ENCODE measurements around the gene KRTAP15-1. TPM values are rescaled to one million over a fixed set of nuclear protein-coding genes. Genes with fewer than 3 reads are reported as not detected.

The KRTAP15-1 gene, protein sequence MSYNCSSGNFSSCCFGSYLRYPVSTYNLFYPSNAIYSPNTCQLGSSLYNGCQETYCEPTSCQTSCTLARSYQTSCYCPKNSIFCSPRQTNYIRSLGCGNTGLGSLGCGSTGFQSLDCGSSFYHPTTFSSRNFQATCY
- not detected for total RNA-seq

DNA sequence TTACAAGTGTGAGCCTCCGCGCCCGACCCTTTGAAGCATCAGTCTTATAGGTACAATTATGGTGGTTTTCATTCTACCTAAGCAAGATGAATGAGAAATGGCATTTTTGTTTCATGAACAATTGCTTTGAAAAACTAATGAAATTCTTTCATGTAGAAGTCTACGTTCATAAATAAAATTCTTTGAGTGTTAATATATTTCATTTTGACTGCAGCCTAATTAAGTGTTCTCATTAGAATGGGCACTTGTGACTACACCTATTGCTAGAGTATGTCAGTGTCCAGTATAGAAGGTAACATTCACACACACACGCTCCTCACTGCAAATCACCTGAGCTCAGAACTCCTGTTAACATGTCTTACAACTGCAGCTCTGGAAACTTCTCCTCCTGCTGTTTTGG lies at the start of gene KRTAP15-1:
TSS of gene KRTAP15-1 (plus strand) at position 301 of the 400 bp plus-strand sequence. CDS start at position 354, 53 bp downstream.
- DNase-seq (ENCODE audit: low read depth in 2 of 3, low spot score in 2 of 3) = no peak

DNA sequence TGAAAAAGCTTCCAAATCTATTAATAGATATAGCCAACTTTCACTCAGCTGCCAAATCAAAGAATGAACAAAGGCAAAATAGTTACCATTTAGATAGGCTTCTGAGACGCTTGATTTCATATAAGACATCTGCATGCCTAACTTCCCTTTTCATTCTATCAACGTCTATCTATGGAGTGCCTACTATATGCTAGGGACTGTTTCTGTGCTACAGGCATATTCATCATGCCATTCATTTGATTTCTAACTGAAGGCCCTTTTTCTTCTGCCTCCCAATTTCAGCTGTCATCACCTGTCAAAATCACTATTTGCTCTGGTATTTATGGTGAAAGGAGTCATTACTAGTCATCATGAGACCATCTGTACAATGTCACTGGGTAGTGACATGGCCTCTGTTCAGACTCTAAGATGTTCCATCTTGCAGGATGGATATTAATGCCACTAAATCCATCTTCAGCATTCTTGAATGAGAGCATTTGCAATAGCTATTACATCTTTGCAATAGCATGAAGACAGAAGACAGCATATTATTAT lies 48.5 kb upstream of the KRTAP15-1 start:
- no peak for DNase-seq (ENCODE audit: low read depth in 2 of 3, low spot score in 2 of 3)

DNA sequence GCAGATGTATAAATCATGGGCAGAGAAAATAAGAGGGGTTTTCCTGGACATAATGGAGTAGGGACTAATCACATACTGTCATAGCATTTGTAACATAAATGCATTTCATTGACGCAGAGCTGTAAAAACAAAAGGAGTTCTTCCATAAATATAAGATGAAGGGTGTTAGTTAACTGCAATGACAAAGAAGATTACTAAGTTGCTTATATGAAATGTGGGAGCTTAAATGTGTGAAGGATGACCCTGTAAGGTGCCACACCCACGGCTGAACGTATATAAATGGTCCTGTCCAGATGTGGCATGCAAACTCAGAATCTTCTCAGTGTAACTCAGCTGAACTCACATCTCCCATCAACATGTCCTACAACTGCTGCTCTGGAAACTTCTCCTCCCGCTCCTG lies 44.3 kb upstream of the KRTAP15-1 start, which contains the start of gene KRTAP13-1:
TSS of gene KRTAP13-1 (plus strand) at position 301 of the 400 bp plus-strand sequence. CDS start at position 357, 56 bp downstream.
- no peak for DNase-seq (ENCODE audit: low read depth in 2 of 3, low spot score in 2 of 3)

DNA sequence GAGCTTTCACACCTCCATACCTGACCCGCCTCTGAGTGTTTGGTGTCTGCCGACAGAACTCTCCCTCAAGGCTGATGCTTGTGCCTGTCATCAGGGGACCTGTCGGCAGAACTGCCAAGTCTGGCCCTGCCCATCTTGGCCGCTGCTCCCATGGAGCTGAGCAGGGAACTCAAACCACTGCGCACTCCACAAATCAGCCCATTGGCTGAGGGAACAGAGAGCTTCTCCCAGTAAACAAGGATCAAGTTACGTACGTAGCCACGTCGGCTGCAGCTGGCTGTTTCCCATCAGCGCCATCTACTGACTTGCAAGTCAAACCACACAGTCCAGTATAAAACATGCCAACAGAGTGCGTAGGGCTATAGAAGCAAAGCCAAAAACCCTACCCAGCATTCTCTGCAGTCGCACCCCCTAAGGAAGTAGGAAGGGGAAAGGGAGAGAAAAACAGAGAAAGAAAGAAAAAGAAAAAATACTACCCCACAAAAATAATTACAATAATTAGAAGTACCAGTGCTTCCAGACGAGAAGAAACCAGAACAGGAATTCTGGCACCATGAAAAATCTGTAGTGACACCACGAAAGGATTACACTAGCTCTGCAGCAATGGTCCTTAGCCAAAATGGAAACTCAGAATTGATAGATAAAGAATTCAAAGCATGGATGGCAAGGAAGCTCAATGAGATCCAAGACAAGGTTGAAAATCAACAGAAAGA lies 31.1 kb upstream of the KRTAP15-1 start:
- DNase-seq (ENCODE audit: low read depth in 2 of 3, low spot score in 2 of 3) = peak in 2 of 3 donors; percentile 21 to 22

DNA sequence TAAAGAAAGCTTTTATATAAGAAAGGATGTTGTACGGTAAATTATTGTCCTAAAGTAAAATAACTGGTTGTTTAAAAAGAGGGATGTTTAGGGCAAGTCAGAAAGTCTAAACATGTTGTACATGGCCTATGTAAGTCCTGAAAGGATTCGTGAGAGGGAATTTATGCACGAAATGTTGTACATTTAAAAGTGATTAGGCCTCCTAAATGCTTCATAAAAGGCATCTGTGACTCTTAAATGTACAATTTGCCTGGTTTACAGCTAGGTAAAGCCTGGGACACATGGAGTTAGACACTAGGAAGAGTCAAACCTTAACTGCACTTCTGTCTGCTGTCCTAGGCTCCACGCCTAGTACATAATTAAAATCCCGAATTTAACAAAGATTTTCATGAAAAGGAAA lies 24.1 kb upstream of the KRTAP15-1 start:
- no peak for DNase-seq (ENCODE audit: low read depth in 2 of 3, low spot score in 2 of 3)

DNA sequence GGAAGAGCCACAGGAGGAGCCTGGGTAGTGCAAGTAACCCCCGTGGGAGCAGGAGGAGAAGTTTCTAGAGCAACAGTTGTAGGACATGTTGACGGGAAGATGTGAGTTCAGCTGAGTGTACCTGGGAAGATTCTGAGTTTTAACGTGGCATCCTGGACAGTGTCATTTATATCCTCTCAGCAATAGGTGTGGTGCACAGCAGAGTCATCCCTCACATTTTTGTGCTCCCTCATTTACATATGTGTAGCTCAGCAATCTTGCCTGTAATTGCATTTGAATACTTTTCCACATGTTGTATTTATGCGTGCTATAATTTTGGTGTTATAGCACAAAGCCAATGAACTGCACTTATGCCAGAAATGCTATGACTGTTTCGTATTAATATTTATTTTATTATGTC lies 14.2 kb upstream of the KRTAP15-1 start, which contains the start of gene KRTAP13-3:
TSS of gene KRTAP13-3 (minus strand) at position 101 of the 400 bp plus-strand sequence. CDS start at position 87, 14 bp downstream.
- no peak for DNase-seq (ENCODE audit: low read depth in 2 of 3, low spot score in 2 of 3)

DNA sequence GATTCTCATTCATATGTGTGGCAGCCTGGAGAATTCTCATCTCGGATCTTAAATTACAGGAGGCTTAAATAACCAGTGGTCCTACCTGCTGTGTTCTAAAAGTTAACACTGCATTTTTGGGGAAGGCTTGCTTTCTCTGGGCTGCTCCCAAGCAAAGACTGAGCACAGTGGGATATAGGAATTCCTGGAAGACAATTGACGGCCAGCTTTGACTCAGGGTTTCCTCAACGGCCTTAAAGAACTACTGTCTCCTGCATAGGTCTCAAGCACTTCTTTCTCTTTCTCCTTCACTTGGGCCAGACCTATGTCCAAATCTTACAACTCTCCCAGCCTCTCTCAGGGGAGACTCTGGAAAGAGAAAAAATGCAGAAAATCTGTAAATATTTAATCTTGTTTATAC lies 13.3 kb upstream of the KRTAP15-1 start:
- no peak for DNase-seq (ENCODE audit: low read depth in 2 of 3, low spot score in 2 of 3)

DNA sequence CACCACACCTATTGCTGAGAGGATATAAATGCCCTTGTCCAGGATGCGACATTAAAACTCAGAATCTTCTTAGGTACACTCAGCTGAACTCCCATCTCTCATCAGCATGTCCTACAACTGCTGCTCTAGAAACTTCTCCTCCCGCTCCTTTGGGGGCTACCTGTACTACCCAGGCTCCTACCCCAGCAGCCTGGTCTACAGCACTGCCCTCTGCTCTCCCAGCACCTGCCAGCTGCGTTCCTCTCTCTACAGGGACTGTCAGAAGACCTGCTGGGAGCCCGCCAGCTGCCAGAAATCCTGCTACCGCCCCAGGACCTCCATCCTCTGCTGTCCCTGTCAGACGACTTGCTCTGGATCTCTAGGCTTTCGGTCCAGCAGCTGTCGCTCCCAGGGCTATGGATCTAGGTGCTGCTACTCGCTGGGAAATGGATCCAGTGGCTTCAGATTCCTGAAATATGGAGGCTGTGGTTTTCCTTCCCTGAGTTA lies 9.9 kb upstream of the KRTAP15-1 start, which contains the start of gene KRTAP13-4:
TSS of gene KRTAP13-4 (plus strand) at position 51 of the 486 bp plus-strand sequence. CDS start at position 107, 56 bp downstream.
- DNase-seq (ENCODE audit: low read depth in 2 of 3, low spot score in 2 of 3) = no peak

DNA sequence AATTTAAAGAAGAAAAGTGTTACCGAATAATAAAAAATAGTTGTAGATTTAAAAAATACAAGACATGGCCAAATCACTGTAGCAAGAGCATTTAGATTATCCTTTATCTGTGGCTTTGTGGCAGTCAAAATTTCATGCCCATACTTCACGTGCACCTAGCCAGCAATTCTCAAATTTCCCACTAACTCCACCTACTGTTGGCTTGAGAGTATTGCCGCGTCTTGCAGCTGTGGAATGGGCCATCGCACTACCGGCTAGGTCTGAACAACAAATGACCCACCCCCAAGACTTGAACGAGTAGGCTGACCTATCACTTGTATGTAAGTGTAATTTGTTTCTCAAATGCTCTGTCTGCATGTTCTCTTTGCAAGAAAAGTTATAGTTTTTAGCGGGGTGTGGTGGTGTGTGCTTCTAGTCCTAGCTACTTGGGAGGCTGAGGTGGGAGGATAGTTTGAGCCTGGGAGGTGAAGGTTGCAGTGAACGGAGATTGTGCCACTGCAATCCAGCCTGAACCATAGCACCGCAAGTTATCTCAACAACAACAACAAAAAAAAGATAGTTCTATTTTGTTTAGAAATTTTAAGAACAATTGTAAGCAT lies 5.9 kb upstream of the KRTAP15-1 start:
- DNase-seq (ENCODE audit: low read depth in 2 of 3, low spot score in 2 of 3) = peak in 2 of 3 donors; percentile 3 to 38

DNA sequence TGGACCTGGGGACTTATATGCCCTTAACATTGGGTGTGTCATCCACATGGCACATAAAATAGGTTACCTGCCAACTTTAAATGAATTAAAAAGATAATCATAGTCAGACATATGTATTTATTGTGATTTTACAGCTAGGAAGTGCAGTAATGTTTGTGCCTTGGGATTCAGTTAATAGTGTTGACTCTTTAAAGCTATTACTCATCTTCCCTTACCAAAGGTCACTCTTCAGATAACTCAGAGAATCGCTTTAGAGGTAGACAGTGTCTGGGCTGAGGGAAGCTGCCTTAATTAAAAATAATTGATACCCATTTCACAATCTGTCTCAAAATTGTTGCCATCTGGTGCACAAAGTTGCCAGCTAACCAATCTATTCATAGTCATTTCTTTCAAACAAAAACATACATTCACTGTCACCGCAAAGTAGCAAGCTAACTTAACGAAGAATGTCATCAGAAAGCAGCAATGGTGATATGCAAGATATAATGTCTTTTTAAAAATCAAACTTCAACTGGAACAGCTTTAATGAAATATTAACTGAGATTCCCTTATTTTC lies 3.0 kb upstream of the KRTAP15-1 start:
- no peak for DNase-seq (ENCODE audit: low read depth in 2 of 3, low spot score in 2 of 3)

DNA sequence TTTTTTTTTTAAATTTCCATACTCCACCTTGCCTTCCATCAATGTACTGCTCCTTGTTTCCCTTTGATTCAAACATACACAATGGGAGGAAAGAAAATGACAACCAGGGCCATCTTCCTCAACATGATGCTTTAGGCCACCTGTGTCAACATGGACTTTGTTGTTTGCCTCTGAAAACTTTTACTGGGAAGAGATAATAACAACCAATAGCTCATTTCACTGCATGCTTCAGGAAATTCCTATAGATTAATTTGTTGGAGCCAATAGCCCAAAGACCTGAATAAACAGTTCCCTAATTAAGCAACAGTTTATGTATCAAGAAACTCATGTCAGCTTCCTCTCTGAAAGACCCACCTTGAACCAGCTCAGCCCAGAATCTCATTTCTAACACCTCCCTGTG lies 3.2 kb downstream of the KRTAP15-1 start:
- no peak for DNase-seq (ENCODE audit: low read depth in 2 of 3, low spot score in 2 of 3)

DNA sequence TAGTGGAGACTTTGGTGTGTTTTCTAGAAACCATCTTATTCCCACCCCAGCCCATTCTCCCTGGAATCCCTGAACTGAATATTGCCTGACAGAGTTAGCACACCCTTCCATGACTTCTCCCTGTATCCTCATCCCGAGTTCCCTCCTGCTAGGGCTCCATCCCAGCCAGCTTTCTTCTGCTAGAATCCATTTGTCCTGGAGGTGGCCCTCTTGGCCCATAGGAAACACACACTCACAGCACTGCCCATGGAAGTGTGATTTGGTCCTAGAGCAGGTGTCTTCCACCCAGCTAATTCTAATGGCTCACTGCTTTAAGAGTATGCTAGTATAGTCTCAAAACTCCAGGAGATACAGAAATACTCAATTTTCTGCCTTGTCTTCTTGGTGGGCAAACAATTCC lies 4.1 kb downstream of the KRTAP15-1 start:
- DNase-seq (ENCODE audit: low read depth in 2 of 3, low spot score in 2 of 3) = no peak

DNA sequence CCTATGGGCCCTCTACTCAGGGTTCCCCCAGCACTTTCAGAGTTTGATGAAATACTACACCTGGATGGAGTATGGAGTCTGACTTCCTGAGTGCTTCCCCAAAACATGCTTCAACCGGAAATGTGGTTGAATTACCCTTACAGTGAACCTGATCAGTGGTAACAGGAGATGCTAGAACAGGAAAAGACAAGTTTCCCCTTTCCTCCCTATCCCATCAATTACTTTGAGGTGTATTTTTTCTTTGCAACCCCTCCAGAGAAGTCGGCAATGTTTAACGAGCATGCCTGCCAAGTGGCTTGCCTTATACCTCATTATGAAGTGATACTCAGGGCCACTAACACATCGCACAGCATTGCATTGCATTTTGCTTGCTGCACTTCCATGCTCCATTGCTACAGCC lies 7.0 kb downstream of the KRTAP15-1 start:
- no peak for DNase-seq (ENCODE audit: low read depth in 2 of 3, low spot score in 2 of 3)

DNA sequence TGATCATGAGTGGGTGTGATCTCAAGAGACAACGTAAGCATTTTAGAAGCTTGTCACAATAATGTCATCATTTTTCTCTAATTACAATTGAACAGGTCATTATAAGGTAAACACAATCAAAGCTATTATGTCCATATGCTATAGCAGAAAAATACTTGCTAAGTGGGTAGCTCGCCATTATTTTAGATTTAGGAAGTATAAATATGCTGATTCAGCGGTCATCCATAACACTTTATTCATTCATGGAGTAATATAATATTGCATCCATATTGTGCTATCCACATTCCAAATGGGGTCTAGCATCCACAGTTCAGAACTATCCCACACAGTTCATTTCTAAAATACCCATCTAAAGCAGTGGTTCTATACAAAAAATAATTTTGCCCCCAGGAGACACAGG lies 8.4 kb downstream of the KRTAP15-1 start:
- no peak for DNase-seq (ENCODE audit: low read depth in 2 of 3, low spot score in 2 of 3)

DNA sequence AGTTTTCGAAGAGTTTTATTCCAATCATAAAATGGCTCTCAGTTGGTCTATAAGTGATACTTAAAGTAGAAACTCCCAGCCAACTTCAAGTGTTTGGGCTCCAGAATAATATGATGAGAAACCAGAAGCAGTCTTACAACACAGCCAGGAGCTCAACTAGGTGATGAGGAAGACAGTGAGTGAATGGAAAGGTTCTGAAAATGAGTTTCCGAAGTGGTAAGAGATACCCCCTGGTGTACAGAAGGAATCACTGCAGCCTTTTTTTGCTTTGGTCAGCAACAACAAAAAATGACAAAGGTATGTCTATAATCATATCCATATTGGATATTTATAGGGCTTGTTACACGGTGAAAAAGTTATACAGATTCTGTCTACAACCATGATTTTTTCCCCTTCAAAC lies 23.6 kb downstream of the KRTAP15-1 start:
- no peak for DNase-seq (ENCODE audit: low read depth in 2 of 3, low spot score in 2 of 3)

DNA sequence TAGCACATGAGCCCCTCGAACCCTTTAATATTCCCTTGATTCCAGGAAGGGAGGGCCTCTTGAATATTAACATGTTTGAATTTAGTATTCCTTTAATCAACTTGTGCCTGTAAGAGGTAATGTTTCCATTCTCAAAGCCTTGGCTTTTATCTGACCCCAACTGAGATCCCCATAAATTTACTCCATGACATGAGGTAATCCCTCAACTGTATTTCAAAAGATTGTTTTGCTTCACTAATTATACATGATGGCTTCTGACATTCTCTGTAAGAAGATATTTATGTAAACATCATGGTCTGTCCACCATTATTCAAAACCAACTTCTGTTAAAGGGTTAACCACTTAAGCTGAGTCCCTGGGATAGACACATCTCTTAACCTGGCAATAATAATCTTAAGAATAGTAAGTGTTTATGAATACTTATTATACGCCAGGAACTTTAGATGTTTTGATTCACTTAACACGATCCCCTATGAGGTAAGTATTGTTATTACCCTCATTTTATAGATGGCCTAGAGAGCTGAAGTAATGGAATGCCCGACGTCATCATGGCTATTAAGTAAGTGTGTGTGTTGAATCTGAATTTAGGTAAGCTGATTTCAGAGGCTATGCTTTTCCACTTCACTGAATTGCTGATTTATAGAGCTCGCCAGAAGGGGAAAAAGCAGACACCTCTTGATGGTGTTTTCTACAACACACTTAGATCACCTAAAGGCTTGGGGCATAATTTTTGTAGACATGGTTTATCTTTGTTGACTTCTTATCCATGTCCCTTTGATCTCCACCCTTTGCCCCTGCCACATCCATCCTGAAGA lies 29.0 kb downstream of the KRTAP15-1 start:
- no peak for DNase-seq (ENCODE audit: low read depth in 2 of 3, low spot score in 2 of 3)

DNA sequence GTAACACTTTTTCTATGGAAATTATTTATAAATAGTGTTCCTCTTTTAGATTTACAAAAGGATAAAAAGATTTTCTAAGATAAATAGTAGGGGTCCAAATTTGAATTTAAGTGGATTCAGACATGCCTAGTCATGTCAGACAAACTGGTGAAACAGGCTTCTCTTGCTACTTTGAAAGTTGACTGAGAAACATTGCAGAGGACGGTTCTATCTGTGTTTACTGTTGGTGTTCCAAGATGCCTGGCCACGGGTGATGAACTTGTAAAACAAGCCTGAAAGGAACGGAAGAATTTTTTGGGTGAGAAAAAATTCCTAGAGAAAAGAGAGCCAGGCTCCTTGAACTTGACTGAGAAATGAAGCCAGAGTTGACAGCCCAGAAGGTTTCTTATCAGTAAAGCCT lies 37.9 kb downstream of the KRTAP15-1 start:
- no peak for DNase-seq (ENCODE audit: low read depth in 2 of 3, low spot score in 2 of 3)

DNA sequence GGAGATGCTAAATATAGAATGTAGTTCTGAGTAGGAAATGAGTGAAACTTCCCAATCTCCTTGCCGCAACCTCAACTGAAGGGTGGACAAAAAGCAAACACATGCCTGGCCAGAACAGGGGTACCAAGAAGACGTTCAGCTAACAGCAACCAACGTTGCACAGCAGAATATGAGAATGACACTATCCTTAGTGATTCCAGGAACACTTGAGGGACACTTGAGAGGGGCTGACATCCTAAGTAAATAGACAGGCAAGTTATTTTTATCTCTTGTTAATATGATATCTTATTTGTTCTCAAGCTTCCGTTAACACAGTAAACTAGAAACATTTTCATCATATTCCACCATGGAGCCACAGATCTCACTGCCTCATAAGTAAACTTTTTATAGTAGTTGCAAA lies 39.2 kb downstream of the KRTAP15-1 start:
- no peak for DNase-seq (ENCODE audit: low read depth in 2 of 3, low spot score in 2 of 3)

DNA sequence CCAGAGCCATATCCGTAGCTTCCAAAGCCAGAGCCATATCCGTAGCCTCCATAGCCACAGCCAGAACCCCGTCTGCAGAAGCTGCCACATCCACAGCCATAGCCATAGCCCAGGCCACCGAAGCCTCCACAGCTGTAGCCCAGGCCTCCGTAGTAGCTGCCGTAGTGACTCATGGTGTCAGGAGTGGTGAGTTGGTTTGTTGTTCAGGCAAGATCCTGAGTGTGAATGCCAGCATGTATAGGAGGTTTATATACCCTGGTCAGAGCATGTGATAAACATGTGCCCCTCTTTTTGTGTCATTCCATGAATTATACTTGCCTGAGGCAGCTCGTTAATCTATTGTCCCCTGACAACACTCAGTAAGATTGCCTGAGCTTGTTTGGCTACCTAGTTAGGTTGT lies 40.1 kb downstream of the KRTAP15-1 start, which contains the start of gene KRTAP19-1:
TSS of gene KRTAP19-1 (minus strand) at position 223 of the 400 bp plus-strand sequence. CDS start at position 173, 50 bp downstream.
- DNase-seq (ENCODE audit: low read depth in 2 of 3, low spot score in 2 of 3) = no peak

DNA sequence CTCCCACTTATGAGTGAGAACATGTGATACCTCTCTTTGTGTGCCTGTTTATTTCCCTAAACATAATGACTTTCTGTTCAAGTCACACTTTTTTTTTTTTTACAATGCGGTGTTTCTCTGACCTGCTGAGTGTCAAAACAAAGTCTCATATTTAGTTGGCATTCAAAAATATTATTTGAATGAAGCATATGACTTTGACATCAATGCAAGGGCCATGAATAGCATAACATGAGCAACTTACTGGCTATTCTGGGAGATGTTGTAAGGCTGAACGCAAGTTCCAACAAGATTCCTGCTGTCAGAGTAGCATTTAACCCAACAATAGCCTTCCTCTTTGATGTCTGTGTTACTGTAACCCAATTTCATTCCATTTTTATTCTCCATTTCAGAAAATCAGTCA lies 42.1 kb downstream of the KRTAP15-1 start:
- no peak for DNase-seq (ENCODE audit: low read depth in 2 of 3, low spot score in 2 of 3)
